Ishikawa (cell line): ENCODE data around the gene SBK1.

Experiments
- EP300 ChIP-seq: IDR thresholded peaks from 2 replicates; pipeline ENCODE4 v1.6.1; 2012; ENCODE audit warnings: borderline replicate concordance
- TAF1 ChIP-seq: IDR thresholded peaks from 2 replicates; pipeline ENCODE4 v1.6.1; 2012; ENCODE audit warnings: low read depth, mild to moderate bottlenecking

GRCh38 chr16:28276301-28276700 is 16.0 kb upstream of the SBK1 start:
- TF ChIP-seq EP300 (no peak), TAF1 (no peak)
